H1 (cell line): Measurements from ENCODE around the gene GNAT2. TPM values are rescaled to one million over a fixed set of nuclear protein-coding genes. Genes with fewer than 3 reads are reported as not detected.

Experiments used
- CTCF ChIA-PET: fragments of 300-600 bp; sonication (Branson Sonifier 250); formaldehyde crosslinking; loops from one replicate; lab custom pipeline; 2021; ENCODE audit not compliant: partially characterized antibody; lab: Charles Lee
- POLR2A ChIA-PET: fragments of 300-600 bp; sonication (Branson Sonifier 250); formaldehyde crosslinking; loops from one replicate; lab custom pipeline; 2021; ENCODE audit warnings: inconsistent platforms; ENCODE audit not compliant: partially characterized antibody; lab: Charles Lee
- DNase-seq, 2 experiments: peaks; one replicate each; pipeline versions ENCODE4 v3.0.0 to v3.0.0-alpha.2; 2010 to 2022; ENCODE audit warnings: low spot score in 2 of 2, low read depth in 1 of 2, mixed read lengths in 1 of 2
- FAIRE-seq: peaks from 2 replicates; lab custom pipeline; 2011; peaks lifted over from hg19 to GRCh38; lab: Jason Lieb, UNC
- H2AFZ ChIP-seq: 2 replicates; pipeline ENCODE4 v1.8.1; 2012; ENCODE audit warnings: low read length, inconsistent platforms
- H2AK5ac ChIP-seq: 2 replicates; pipeline ENCODE4 v1.6.1; 2013; ENCODE audit warnings: low read depth, low read length
- H2BK120ac ChIP-seq: replicated peaks from 2 replicates; pipeline ENCODE3; 2013; ENCODE audit warnings: low read depth, low read length, inconsistent platforms
- H2BK12ac ChIP-seq: 2 replicates; pipeline ENCODE4 v1.6.1; 2013; ENCODE audit warnings: low read depth, low read length
- H2BK15ac ChIP-seq: 2 replicates; pipeline ENCODE4 v1.6.1; 2013; ENCODE audit warnings: low read length
- H2BK20ac ChIP-seq: 2 replicates; pipeline ENCODE4 v1.6.1; 2013; ENCODE audit warnings: low read length
- H2BK5ac ChIP-seq: 2 replicates; pipeline ENCODE4 v1.6.1; 2013; ENCODE audit warnings: low read depth, low read length
- H3K14ac ChIP-seq: 2 replicates; pipeline ENCODE4 v1.6.1; 2013; ENCODE audit warnings: inconsistent platforms; ENCODE audit not compliant: insufficient read length
- H3K18ac ChIP-seq: 2 replicates; pipeline ENCODE4 v1.6.1; 2013; ENCODE audit warnings: low read length; ENCODE audit errors: extremely low read depth
- H3K23ac ChIP-seq: 2 replicates; pipeline ENCODE4 v1.6.1; 2013; ENCODE audit warnings: inconsistent platforms; ENCODE audit not compliant: insufficient read length
- H3K23me2 ChIP-seq: 2 replicates; pipeline ENCODE4 v1.6.1; 2013; ENCODE audit warnings: low read depth, low read length
- H3K27ac ChIP-seq: 2 replicates; pipeline ENCODE4 v1.6.1; 2011; ENCODE audit warnings: low read depth, low read length, inconsistent platforms
- H3K27me3 ChIP-seq, 4 experiments: replicated peaks in 1 of 4; 1 replicate in 1 of 4; 2 replicates in 3 of 4; pipeline versions ENCODE4 v1.6.1 to v1.8.1; 2011 to 2013; ENCODE audit warnings: low read length in 3 of 4, mild to moderate bottlenecking in 3 of 4, inconsistent platforms in 2 of 4, mixed read lengths in 2 of 4, moderate library complexity in 1 of 4; ENCODE audit not compliant: control insufficient read depth in 3 of 4, insufficient read depth in 3 of 4; ENCODE audit errors: extremely low read depth in 1 of 4
- H3K36me3 ChIP-seq, 4 experiments: 2 replicates each; pipeline versions ENCODE4 v1.6.1 to v1.8.1; 2011 to 2013; ENCODE audit warnings: mild to moderate bottlenecking in 4 of 4, low read length in 3 of 4, moderate library complexity in 2 of 4, control low read depth in 1 of 4, inconsistent platforms in 1 of 4; ENCODE audit not compliant: insufficient read depth in 4 of 4, control insufficient read depth in 2 of 4
- H3K4ac ChIP-seq: replicated peaks from 2 replicates; pipeline ENCODE3; 2013; ENCODE audit warnings: low read length, low read depth, mixed read lengths, inconsistent platforms; ENCODE audit not compliant: insufficient read length
- H3K4me1 ChIP-seq, 4 experiments: replicated peaks in 1 of 4; 1 replicate in 1 of 4; 2 replicates in 3 of 4; pipeline versions ENCODE4 v1.6.1 to v1.8.1; 2011 to 2013; ENCODE audit warnings: low read length in 3 of 4, inconsistent platforms in 2 of 4, mixed read lengths in 1 of 4; ENCODE audit not compliant: insufficient read depth in 4 of 4, control insufficient read depth in 3 of 4
- H3K4me2 ChIP-seq, 2 experiments: 2 replicates each; pipeline versions ENCODE4 v1.6.1 to v1.8.1; 2011 to 2013; ENCODE audit warnings: low read depth in 2 of 2, low read length in 2 of 2, control low read depth in 1 of 2, inconsistent platforms in 1 of 2, mild to moderate bottlenecking in 1 of 2; ENCODE audit not compliant: insufficient read depth in 1 of 2
- H3K4me3 ChIP-seq, 4 experiments: fragments of 200-600, 300-600 bp in 1 of 4; sonication (generic), shearing (Covaris generic), sonication (Bioruptor Twin) in 1 of 4; 2 replicates each; pipeline versions ENCODE4 v1.5.1 to v1.8.1; 2011 to 2016; ENCODE audit warnings: low read length in 4 of 4, low read depth in 3 of 4, control low read depth in 2 of 4, inconsistent platforms in 2 of 4, mild to moderate bottlenecking in 2 of 4, mixed read lengths in 1 of 4, moderate library complexity in 1 of 4; ENCODE audit not compliant: insufficient read depth in 2 of 4; ENCODE audit errors: extremely low read depth in 1 of 4
- H3K56ac ChIP-seq: replicated peaks from 2 replicates; pipeline ENCODE3; 2013; ENCODE audit warnings: low read depth, mild to moderate bottlenecking, mixed read lengths, low read length, inconsistent platforms; ENCODE audit not compliant: insufficient read length
- H3K79me1 ChIP-seq: 2 replicates; pipeline ENCODE4 v1.6.1; 2013; ENCODE audit warnings: low read depth, low read length, control low read depth
- H3K79me2 ChIP-seq, 2 experiments: 2 replicates each; pipeline versions ENCODE4 v1.6.1 to v1.8.1; 2012 to 2013; ENCODE audit warnings: low read length in 2 of 2, mild to moderate bottlenecking in 2 of 2, inconsistent platforms in 1 of 2; ENCODE audit not compliant: insufficient read depth in 2 of 2, control insufficient read depth in 1 of 2
- H3K9ac ChIP-seq, 4 experiments: replicated peaks in 1 of 4; 1 replicate in 1 of 4; 2 replicates in 3 of 4; pipeline versions ENCODE4 v1.6.1 to v1.8.1; 2011 to 2013; ENCODE audit warnings: low read depth in 3 of 4, low read length in 3 of 4, control low read depth in 2 of 4, mild to moderate bottlenecking in 2 of 4, moderate library complexity in 2 of 4, inconsistent platforms in 1 of 4; ENCODE audit errors: extremely low read depth in 1 of 4
- H3K9me3 ChIP-seq, 2 experiments: 2 replicates each; pipeline versions ENCODE4 v1.6.1 to v1.8.1; 2012 to 2013; ENCODE audit warnings: mild to moderate bottlenecking in 2 of 2, moderate library complexity in 2 of 2, control low read depth in 1 of 2, inconsistent platforms in 1 of 2, low read depth in 1 of 2, low read length in 1 of 2, mixed read lengths in 1 of 2; ENCODE audit not compliant: insufficient read depth in 2 of 2
- H4K20me1 ChIP-seq, 2 experiments: replicated peaks in 1 of 2; 2 replicates each; pipeline versions ENCODE3 to v1.8.1; 2011 to 2013; ENCODE audit warnings: inconsistent platforms in 2 of 2, low read length in 2 of 2, mild to moderate bottlenecking in 1 of 2; ENCODE audit not compliant: insufficient read depth in 2 of 2, control insufficient read depth in 1 of 2
- H4K5ac ChIP-seq: 2 replicates; pipeline ENCODE4 v1.6.1; 2013; ENCODE audit warnings: low read length, low read depth, mixed read lengths, inconsistent platforms; ENCODE audit not compliant: insufficient read length
- H4K8ac ChIP-seq: 2 replicates; pipeline ENCODE4 v1.8.0; 2013; ENCODE audit warnings: mild to moderate bottlenecking, moderate library complexity, low read length, inconsistent platforms; ENCODE audit not compliant: insufficient read depth; ENCODE audit errors: extremely low read depth
- H4K91ac ChIP-seq: replicated peaks from 2 replicates; pipeline ENCODE3; 2013; ENCODE audit warnings: low read length, mixed read lengths, inconsistent platforms; ENCODE audit not compliant: insufficient read length
- BACH1 ChIP-seq: IDR thresholded peaks from 2 replicates; pipeline ENCODE4 v1.6.1; 2012; ENCODE audit warnings: low read length, improper control_type of control experiment
- FOSL1 ChIP-seq: IDR thresholded peaks from 2 replicates; pipeline ENCODE4 v1.6.1; 2011; ENCODE audit warnings: mild to moderate bottlenecking, low read depth, low read length, moderate library complexity; ENCODE audit not compliant: insufficient read depth
- MAFK ChIP-seq: IDR thresholded peaks from 2 replicates; pipeline ENCODE4 v1.6.1; 2012; ENCODE audit warnings: low read depth, mild to moderate bottlenecking, improper control_type of control experiment, low read length
- WGBS, 2 experiments: shearing (Covaris generic) in 1 of 2; methylation state at CpG; one replicate each; pipeline versions ENCODE4 v1.1.6 to v1.1.7; 2013 to 2015; ENCODE audit warnings: low lambda C conversion rate in 2 of 2, mixed read lengths in 2 of 2, inconsistent platforms in 1 of 2, low coverage in 1 of 2, missing lambda C conversion rate in 1 of 2; ENCODE audit not compliant: insufficient replicate concordance in 2 of 2, insufficient coverage in 1 of 2, insufficient read length in 1 of 2; ENCODE audit errors: extremely low coverage in 1 of 2, missing lambda C conversion rate in 1 of 2; 5-methylcytosine and 5-hydroxymethylcytosine counted together
- polyA plus RNA-seq, 7 experiments: library from polyadenylated mRNA; depleted of rRNA in 3 of 7; stranded (reverse) in 5 of 7; unstranded in 2 of 7; fragments of >200 nt in 5 of 7; fragments of 200-250 nt in 2 of 7; gene quantifications; 1 replicate in 5 of 7; 2 replicates in 1 of 7; 4 replicates in 1 of 7; pipeline versions ENCODE4 v1.2.1 to v1.2.3, GENCODE V29; 2011 to 2013; ENCODE audit warnings: missing spikeins in 2 of 7, mixed read lengths in 2 of 7
- total RNA-seq: library from RNA; stranded (reverse); fragmentation: NEBNext Ultra II Directional; extraction: Animal tissue kit (Norgen Biotek cat#: 25700); gene quantifications from 2 replicates; pipeline ENCODE4 v1.2.1, GENCODE V29; 2021

GNAT2 gene
- total and polyA plus RNA-seq, 2 of the 8 experiments (the other 6 are each of a cell fraction or from before 2014, with no cell fraction given), result 0.05 TPM; not detected in 1

GRCh38 chr1:109636201-109636952 is 17.0 kb upstream of the GNAT2 start:
- Histone ChIP-seq H3K27ac (no peak overlapping the region), H3K18ac (peak overlapping the region; percentile 60), H3K36me3 (no peaks in the 10 kb centered on the region; a peak in 2 of 8 replicates), H2BK15ac (no peak overlapping the region), H4K20me1 (peaks cover 0 to 2% of the 10 kb centered on the region in 2 experiments), H2BK20ac (peak overlapping the region; percentile 66), H3K9ac (no peak overlapping the region; a peak in 2 of 7 replicates), H3K9me3 (no peaks in the 10 kb centered on the region), H3K79me1 (no peaks in the 10 kb centered on the region), H4K8ac (no peak overlapping the region), H4K91ac (peak overlapping the region; percentile 70), H3K4me3 (no peak overlapping the region; a peak in 1 of 8 replicates), H3K56ac (no peak overlapping the region), H2AFZ (0 out of 2 replicates have a peak overlapping the region, but pooled peaks have one; percentile 83), H3K23ac (no peak overlapping the region), H3K4me2 (peak overlapping the region; percentile 15 to 35; a peak in 2 of 4 replicates), H3K79me2 (no peaks in the 10 kb centered on the region), H2AK5ac (peak overlapping the region; percentile 30; the same call in 1 of the 2 replicates), H3K14ac (no peak overlapping the region), H3K4me1 (peaks cover 5 to 8% (median 6%) of the 10 kb centered on the region in 4 experiments; a peak in 6 of 7 replicates), H3K23me2 (no peaks in the 10 kb centered on the region), H4K5ac (peak overlapping the region; percentile 48), H2BK120ac (no peak overlapping the region), H2BK5ac (peak overlapping the region; percentile 71), H3K4ac (no peak overlapping the region)
- ChIA-PET CTCF (interaction anchor here (0.8 to 10.7 kb wide), 21 partner anchors 11 to 343 kb away, joined by 3 to 293 read pairs (median 4); partner anchors contain the start of genes GNAI3, GSTM1 and GSTM4), POLR2A (interaction anchor here (1.2 to 4.5 kb wide), 4 partner anchors 16 to 90 kb away, joined by 3 to 18 read pairs (median 3); partner anchors contain the start of genes GNAI3 and GSTM1)
- peak in 1 of 2 experiments; percentile 53 for DNase-seq
- no peak for FAIRE-seq
- 76% methylated on average over 9 of the region's 9 CpGs; no CpG with 5 or more reads in 1 of the 2 experiments for WGBS, 2 experiments
- TF ChIP-seq BACH1 (0 out of 2 replicates have a peak, but pooled peaks have one; percentile 51), FOSL1 (no peak), MAFK (peak; percentile 74; the same call in 1 of the 2 replicates)
- TF ChIP-seq, all 59 proteins: peak for 2
- H2BK12ac ChIP-seq, result peak overlapping the region; percentile 87; the same call in 1 of the 2 replicates
- no peaks in the 10 kb centered on the region; a peak in 1 of 7 replicates for H3K27me3 ChIP-seq
